ENCODE data around the gene HOXD12. TPM values are rescaled to one million over a fixed set of nuclear protein-coding genes. Genes with fewer than 3 reads are reported as not detected.

The HOXD12 gene
- total RNA-seq, 4 donors from 2014 or later, result not detected

- no peak for ATAC-seq
- H3K9me3 ChIP-seq, result no peaks in the 10 kb centered on the region
- TF ChIP-seq CTCF (IDR thresholded peaks at IDR 0.05), result no peak
- TF ChIP-seq POLR2A (IDR thresholded peaks at IDR 0.05), result no peak
- no peak for TF ChIP-seq POLR2AphosphoS5 (IDR thresholded peaks at IDR 0.05)
- TF ChIP-seq EP300 (IDR thresholded peaks at IDR 0.05), result no peak
- H3K4me1 ChIP-seq, result peaks cover 0 to 48% (median 24%) of the 10 kb centered on the region in 3 donors
- no peak overlapping the region for H3K4me3 ChIP-seq
- H3K27ac ChIP-seq, result no peak overlapping the region
- H3K36me3 ChIP-seq, result no peaks in the 10 kb centered on the region
- 5 to 14% methylated on average over 5 to 8 of the region's 8 CpGs for WGBS, 2 donors (ENCODE audit: low coverage in 1 of 2)
- H3K27me3 ChIP-seq, result peaks cover 100% of the 10 kb centered on the region
Observed at GRCh38 chr2:176093898-176094249, 5.7 kb upstream of the HOXD12 start.

- Histone ChIP-seq H3K27me3 (peaks cover 100% of the 10 kb centered on the region), H3K4me1 (peaks cover 0 to 49% (median 24%) of the 10 kb centered on the region in 3 donors), H3K9me3 (no peaks in the 10 kb centered on the region), H3K27ac (no peak overlapping the region), H3K4me3 (no peak overlapping the region), H3K36me3 (no peaks in the 10 kb centered on the region)
- TF ChIP-seq POLR2A (IDR thresholded peaks at IDR 0.05) (no peak), POLR2AphosphoS5 (IDR thresholded peaks at IDR 0.05) (no peak), EP300 (IDR thresholded peaks at IDR 0.05) (no peak), CTCF (IDR thresholded peaks at IDR 0.05) (no peak)
- no peak for ATAC-seq
- WGBS, 2 donors (ENCODE audit: low coverage in 1 of 2), result 3 to 4% methylated on average over 8 to 12 of the region's 12 CpGs
Observed at GRCh38 chr2:176094349-176094748, 5.2 kb upstream of the HOXD12 start.

GRCh38 chr2:176095421-176095820 lies 4.2 kb upstream of the HOXD12 start:
- H3K27me3 ChIP-seq, result peaks cover 100% of the 10 kb centered on the region
- H3K27ac ChIP-seq, result no peak overlapping the region
- no peak for ATAC-seq
- H3K36me3 ChIP-seq, result no peaks in the 10 kb centered on the region
- peaks cover 0 to 60% (median 24%) of the 10 kb centered on the region in 3 donors for H3K4me1 ChIP-seq
- H3K9me3 ChIP-seq, result no peaks in the 10 kb centered on the region
- WGBS, 2 donors (ENCODE audit: low coverage in 1 of 2), result 7 to 14% methylated on average over 3 to 5 of the region's 5 CpGs
- TF ChIP-seq POLR2A (IDR thresholded peaks at IDR 0.05) (no peak), CTCF (IDR thresholded peaks at IDR 0.05) (no peak), EP300 (IDR thresholded peaks at IDR 0.05) (no peak), POLR2AphosphoS5 (IDR thresholded peaks at IDR 0.05) (no peak)
- H3K4me3 ChIP-seq, result no peak overlapping the region

- 11 to 17% methylated on average over 8 to 13 of the region's 16 CpGs for WGBS, 2 donors (ENCODE audit: low coverage in 1 of 2)
- TF ChIP-seq POLR2A (IDR thresholded peaks at IDR 0.05) (no peak), EP300 (IDR thresholded peaks at IDR 0.05) (no peak), CTCF (IDR thresholded peaks at IDR 0.05) (no peak), POLR2AphosphoS5 (IDR thresholded peaks at IDR 0.05) (no peak)
- Histone ChIP-seq H3K27ac (no peak overlapping the region), H3K27me3 (peaks cover 100% of the 10 kb centered on the region), H3K9me3 (no peaks in the 10 kb centered on the region), H3K4me3 (peak overlapping the region in 1 of 2 donors; percentile 46), H3K36me3 (no peaks in the 10 kb centered on the region), H3K4me1 (peaks cover 0 to 62% (median 24%) of the 10 kb centered on the region in 3 donors)
- no peak for ATAC-seq
Observed at GRCh38 chr2:176096243-176096985, 3.2 kb upstream of the HOXD12 start.

Measured in gastroesophageal sphincter (tissue), 4 donors.